ENCODE data around the gene PIK3R6.
A peak's percentile ranks its signal among the peaks of the same experiment; 100 is the strongest.

Gene PIK3R6

GRCh38 chr17:8867361-8867981, at the start of gene PIK3R6:
TSS of gene PIK3R6 (minus strand) at chr17:8867674. CDS start at chr17:8849794, 17,880 bp downstream.
- DNase-seq (ENCODE audit: low spot score): no peak

- DNase-seq (ENCODE audit: low spot score): no peak
Observed at GRCh38 chr17:8916466-8916865, 49.0 kb upstream of the PIK3R6 start.

- DNase-seq (ENCODE audit: low spot score): no peak
Observed at GRCh38 chr17:8914554-8914953, 47.1 kb upstream of the PIK3R6 start.

GRCh38 chr17:8913879-8914278, 46.4 kb upstream of the PIK3R6 start:
- DNase-seq (ENCODE audit: low spot score): no peak

GRCh38 chr17:8913091-8913490, 45.6 kb upstream of the PIK3R6 start:
- DNase-seq (ENCODE audit: low spot score): no peak

- no peak for DNase-seq (ENCODE audit: low spot score)
Observed at GRCh38 chr17:8912084-8912981, 44.9 kb upstream of the PIK3R6 start.

- DNase-seq (ENCODE audit: low spot score): no peak
Observed at GRCh38 chr17:8910969-8911604, 43.6 kb upstream of the PIK3R6 start.

- DNase-seq (ENCODE audit: low spot score): no peak
Observed at GRCh38 chr17:8909586-8910270, 42.3 kb upstream of the PIK3R6 start.

- DNase-seq (ENCODE audit: low spot score): no peak
Observed at GRCh38 chr17:8905331-8905730, 37.9 kb upstream of the PIK3R6 start.

GRCh38 chr17:8904686-8905085, 37.2 kb upstream of the PIK3R6 start:
- no peak for DNase-seq (ENCODE audit: low spot score)

GRCh38 chr17:8904201-8904600, 36.7 kb upstream of the PIK3R6 start:
- DNase-seq (ENCODE audit: low spot score): no peak

- DNase-seq (ENCODE audit: low spot score): no peak
Observed at GRCh38 chr17:8900626-8901585, 33.4 kb upstream of the PIK3R6 start.

- DNase-seq (ENCODE audit: low spot score): no peak
Observed at GRCh38 chr17:8900207-8900606, 32.7 kb upstream of the PIK3R6 start.

GRCh38 chr17:8898636-8899035, 31.2 kb upstream of the PIK3R6 start:
- no peak for DNase-seq (ENCODE audit: low spot score)

- no peak for DNase-seq (ENCODE audit: low spot score)
Observed at GRCh38 chr17:8898126-8898525, 30.7 kb upstream of the PIK3R6 start.

GRCh38 chr17:8896641-8897635, 29.5 kb upstream of the PIK3R6 start:
- DNase-seq (ENCODE audit: low spot score): no peak

- DNase-seq (ENCODE audit: low spot score): no peak
Observed at GRCh38 chr17:8896087-8896486, 28.6 kb upstream of the PIK3R6 start.

- DNase-seq (ENCODE audit: low spot score): peak; percentile 79
Observed at GRCh38 chr17:8894673-8895578, 27.5 kb upstream of the PIK3R6 start.

- no peak for DNase-seq (ENCODE audit: low spot score)
Observed at GRCh38 chr17:8894202-8894671, 26.8 kb upstream of the PIK3R6 start.

Measured in HuH-7.5 (cell line).